ENCODE results near the gene RREB1.

GRCh38 chr6:7201732-7202541 is 94.2 kb downstream of the RREB1 start:
- TF ChIP-seq CTCF (IDR thresholded peaks at IDR 0.05): no peak
- no peak for TF ChIP-seq POLR2A (IDR thresholded peaks at IDR 0.05)

All from transverse colon (tissue), 3 donors.